Measurements from ENCODE around the gene ABCB9.

DNA sequence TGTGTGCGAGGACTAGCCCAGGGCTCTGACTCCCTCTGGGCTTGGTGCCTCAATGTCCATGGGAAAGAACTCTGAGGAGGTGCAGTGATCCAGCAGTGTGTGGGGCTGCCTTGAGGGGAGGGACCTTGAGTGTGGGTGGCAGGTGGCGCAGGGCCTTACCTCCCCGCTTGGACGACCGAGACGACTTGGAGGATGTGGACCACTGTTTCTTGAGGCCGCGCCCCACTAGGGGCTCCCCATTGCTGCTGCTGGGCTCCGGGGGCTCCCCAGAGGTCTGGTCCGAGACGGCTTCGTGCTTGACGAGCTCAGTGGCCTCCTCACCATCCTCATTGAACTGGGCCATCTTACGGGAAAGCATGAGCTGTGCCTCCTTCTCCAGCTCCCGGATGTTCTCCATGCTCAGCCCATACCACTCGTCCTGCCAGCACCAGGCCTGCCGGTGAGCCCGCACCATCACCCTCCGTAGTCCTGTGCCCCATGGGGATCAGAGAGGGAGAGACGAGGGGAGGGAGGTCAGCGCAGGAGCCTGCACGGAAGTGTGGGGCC is 38.9 kb upstream of the ABCB9 start:
- no peak for TF ChIP-seq CEBPB (IDR thresholded peaks at IDR 0.05; ENCODE audit: low read depth)
- TF ChIP-seq, protein P1, sequence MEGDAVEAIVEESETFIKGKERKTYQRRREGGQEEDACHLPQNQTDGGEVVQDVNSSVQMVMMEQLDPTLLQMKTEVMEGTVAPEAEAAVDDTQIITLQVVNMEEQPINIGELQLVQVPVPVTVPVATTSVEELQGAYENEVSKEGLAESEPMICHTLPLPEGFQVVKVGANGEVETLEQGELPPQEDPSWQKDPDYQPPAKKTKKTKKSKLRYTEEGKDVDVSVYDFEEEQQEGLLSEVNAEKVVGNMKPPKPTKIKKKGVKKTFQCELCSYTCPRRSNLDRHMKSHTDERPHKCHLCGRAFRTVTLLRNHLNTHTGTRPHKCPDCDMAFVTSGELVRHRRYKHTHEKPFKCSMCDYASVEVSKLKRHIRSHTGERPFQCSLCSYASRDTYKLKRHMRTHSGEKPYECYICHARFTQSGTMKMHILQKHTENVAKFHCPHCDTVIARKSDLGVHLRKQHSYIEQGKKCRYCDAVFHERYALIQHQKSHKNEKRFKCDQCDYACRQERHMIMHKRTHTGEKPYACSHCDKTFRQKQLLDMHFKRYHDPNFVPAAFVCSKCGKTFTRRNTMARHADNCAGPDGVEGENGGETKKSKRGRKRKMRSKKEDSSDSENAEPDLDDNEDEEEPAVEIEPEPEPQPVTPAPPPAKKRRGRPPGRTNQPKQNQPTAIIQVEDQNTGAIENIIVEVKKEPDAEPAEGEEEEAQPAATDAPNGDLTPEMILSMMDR (IDR thresholded peaks at IDR 0.05 in 2 of 3, conservative IDR thresholded peaks at IDR 0.05 in 1 of 3; ENCODE audit: borderline replicate concordance in 1 of 3, insufficient read depth in 1 of 3, low read depth in 2 of 3, low read length in 2 of 3), result no peak
- TF ChIP-seq EZH2 (IDR thresholded peaks at IDR 0.05), result no peak
- TF ChIP-seq ZFX (IDR thresholded peaks at IDR 0.05), result no peak
- TF ChIP-seq SP1 (IDR thresholded peaks at IDR 0.05; ENCODE audit: low read depth), result no peak
- no peak for TF ChIP-seq EGR1 (IDR thresholded peaks at IDR 0.05; ENCODE audit: low read depth)
- no peak for TF ChIP-seq ELF1 (IDR thresholded peaks at IDR 0.05; ENCODE audit: borderline replicate concordance, low read depth)
- TF ChIP-seq, protein P2, sequence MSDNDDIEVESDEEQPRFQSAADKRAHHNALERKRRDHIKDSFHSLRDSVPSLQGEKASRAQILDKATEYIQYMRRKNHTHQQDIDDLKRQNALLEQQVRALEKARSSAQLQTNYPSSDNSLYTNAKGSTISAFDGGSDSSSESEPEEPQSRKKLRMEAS (IDR thresholded peaks at IDR 0.05), result no peak
- TF ChIP-seq POLR2A (IDR thresholded peaks at IDR 0.05; ENCODE audit: borderline replicate concordance, extremely low read depth, insufficient read depth, insufficient read length), result no peak
- TF ChIP-seq FOSL1 (IDR thresholded peaks at IDR 0.05; ENCODE audit: low read depth), result no peak
- TF ChIP-seq, protein P3, sequence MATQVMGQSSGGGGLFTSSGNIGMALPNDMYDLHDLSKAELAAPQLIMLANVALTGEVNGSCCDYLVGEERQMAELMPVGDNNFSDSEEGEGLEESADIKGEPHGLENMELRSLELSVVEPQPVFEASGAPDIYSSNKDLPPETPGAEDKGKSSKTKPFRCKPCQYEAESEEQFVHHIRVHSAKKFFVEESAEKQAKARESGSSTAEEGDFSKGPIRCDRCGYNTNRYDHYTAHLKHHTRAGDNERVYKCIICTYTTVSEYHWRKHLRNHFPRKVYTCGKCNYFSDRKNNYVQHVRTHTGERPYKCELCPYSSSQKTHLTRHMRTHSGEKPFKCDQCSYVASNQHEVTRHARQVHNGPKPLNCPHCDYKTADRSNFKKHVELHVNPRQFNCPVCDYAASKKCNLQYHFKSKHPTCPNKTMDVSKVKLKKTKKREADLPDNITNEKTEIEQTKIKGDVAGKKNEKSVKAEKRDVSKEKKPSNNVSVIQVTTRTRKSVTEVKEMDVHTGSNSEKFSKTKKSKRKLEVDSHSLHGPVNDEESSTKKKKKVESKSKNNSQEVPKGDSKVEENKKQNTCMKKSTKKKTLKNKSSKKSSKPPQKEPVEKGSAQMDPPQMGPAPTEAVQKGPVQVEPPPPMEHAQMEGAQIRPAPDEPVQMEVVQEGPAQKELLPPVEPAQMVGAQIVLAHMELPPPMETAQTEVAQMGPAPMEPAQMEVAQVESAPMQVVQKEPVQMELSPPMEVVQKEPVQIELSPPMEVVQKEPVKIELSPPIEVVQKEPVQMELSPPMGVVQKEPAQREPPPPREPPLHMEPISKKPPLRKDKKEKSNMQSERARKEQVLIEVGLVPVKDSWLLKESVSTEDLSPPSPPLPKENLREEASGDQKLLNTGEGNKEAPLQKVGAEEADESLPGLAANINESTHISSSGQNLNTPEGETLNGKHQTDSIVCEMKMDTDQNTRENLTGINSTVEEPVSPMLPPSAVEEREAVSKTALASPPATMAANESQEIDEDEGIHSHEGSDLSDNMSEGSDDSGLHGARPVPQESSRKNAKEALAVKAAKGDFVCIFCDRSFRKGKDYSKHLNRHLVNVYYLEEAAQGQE (IDR thresholded peaks at IDR 0.05; ENCODE audit: low read depth), result no peak
- TF ChIP-seq ZNF274 (IDR thresholded peaks at IDR 0.05; ENCODE audit: low read depth, low read length), result no peak
- no peak for TF ChIP-seq TCF7L2 (IDR thresholded peaks at IDR 0.05; ENCODE audit: borderline replicate concordance, extremely low read depth, insufficient read depth, insufficient read length)
- TF ChIP-seq YY1 (IDR thresholded peaks at IDR 0.05; ENCODE audit: extremely low read depth, insufficient replicate concordance, low read depth, low read length), result no peak

Data from HCT116 (cell line).